HG02938 (cell line): Measurements from ENCODE around the gene SH3BP5.
"Not testable (repeated sequence)": the region's sequence is repeated elsewhere in the genome, so short reads cannot be mapped to it uniquely, and the experiment has no call there.

Source experiments
- ATAC-seq: cut with Tn5 transposase; IDR thresholded peaks from one replicate; pipeline ENCODE4 v1.9.1; 2021; ENCODE audit warnings: mild to moderate bottlenecking, moderate library complexity; ENCODE audit not compliant: unreplicated experiment

Gene SH3BP5, protein sequence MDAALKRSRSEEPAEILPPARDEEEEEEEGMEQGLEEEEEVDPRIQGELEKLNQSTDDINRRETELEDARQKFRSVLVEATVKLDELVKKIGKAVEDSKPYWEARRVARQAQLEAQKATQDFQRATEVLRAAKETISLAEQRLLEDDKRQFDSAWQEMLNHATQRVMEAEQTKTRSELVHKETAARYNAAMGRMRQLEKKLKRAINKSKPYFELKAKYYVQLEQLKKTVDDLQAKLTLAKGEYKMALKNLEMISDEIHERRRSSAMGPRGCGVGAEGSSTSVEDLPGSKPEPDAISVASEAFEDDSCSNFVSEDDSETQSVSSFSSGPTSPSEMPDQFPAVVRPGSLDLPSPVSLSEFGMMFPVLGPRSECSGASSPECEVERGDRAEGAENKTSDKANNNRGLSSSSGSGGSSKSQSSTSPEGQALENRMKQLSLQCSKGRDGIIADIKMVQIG

DNA sequence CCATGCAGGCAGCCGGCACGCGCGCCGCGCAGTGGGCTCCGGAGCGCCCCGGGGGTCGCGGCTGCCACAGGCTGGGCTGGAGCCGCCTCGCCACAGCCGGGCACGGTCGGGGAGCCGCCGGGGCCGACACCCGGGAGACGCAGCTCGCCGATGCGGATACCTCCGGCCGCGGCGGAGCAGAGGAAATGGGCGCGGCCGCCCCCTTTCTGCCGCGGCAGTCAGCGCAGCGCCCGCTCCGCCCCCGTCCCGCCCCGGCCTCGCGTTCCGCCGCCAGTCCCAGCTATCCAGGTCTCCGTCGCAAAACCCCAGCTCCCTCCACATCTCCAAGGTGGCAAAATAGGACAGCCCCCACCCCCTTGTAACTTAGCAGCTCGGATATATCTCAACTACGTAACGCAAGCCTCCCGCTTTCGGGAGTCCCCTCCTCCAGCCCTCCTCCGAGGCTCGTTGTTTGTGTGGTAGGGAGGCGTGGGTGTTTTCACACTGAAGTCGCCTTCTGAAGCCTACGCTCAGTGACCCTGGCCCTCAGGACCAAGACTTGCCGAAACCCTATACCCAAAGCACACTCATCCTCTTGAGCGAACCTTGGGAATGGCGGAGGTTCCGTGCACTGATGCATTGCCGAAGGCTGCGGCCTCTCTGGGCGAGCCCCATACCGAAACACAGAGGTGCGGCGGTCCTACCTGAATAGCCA lies at the start of gene SH3BP5:
Gene SH3BP5, minus strand, starts transcription at position 182 of the 694 bp plus-strand sequence. Its CDS starts 178 bp downstream, at position 4.
- peak; percentile 63 for ATAC-seq

GRCh38 chr3:15380980-15381890 lies 48.8 kb upstream of the SH3BP5 start:
- ATAC-seq: no peak

DNA sequence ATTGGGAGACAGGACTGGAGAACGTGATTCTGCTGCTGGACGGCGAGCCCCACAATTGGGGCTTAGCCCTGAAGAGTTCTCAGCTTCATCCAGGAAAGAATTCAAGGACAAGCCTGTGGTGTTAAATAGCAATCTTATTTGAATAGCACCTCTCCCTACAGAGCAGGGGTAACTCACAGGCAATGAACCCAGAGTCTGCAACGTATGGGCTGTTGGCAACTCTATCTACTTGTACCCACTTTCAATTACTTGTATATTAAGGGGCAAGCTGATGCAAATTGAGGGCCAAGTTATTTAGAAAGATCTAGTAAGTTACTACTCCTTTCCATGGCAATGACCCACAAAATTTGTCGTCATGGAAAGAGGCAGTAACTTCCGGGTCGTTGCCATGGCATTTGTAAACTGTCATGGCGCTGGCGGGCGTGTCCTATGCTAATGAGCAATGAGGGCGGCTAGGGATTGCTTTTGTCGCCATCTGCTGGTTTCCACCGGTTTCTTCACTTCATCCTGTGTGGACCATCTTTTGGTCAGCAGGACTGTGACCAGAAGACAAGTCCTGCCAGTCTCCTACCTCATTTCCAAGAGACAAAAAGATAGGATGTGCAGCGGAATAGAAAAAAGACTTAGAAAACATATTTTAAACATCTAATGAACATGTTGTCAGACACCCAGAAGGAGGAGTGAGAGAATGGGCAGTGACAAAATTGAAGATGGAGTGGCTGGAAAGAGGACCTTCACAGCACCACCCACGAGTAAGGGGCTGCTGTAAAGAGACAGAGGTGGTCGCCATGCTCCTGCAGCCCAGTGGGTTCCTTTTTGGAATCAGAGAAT lies 45.8 kb upstream of the SH3BP5 start:
- ATAC-seq: peak; percentile 90

- no peak for ATAC-seq
These were observed 43.1 kb upstream of the SH3BP5 start for GRCh38 chr3:15375461-15376000.

DNA sequence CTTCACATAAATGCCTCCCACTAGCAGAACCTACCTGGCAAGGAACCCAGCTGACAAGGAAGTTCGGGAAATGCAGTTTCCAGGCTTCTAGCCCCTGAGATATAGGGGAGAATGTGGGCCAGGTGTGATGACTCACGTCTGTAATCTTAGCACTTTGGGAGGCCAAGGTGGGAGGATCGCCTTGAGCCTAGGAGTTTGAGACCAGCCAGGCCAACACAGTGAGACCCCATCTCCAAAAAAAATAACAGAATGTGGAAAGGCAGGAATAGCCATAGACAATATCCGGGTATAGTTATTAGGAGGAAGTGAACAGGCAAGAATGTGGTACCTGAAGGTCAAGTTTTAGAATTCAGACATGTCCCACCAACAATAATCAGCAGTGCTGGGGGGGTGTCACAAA lies 40.5 kb upstream of the SH3BP5 start:
- ATAC-seq: no peak

GRCh38 chr3:15368561-15369135 lies 36.3 kb upstream of the SH3BP5 start:
- ATAC-seq: no peak

- ATAC-seq: no peak
These were observed 34.7 kb upstream of the SH3BP5 start for GRCh38 chr3:15367059-15367458.

- not testable (repeated sequence) for ATAC-seq
These were observed 31.7 kb upstream of the SH3BP5 start for GRCh38 chr3:15364078-15364477.

- ATAC-seq: peak; percentile 68
These were observed 29.3 kb upstream of the SH3BP5 start for GRCh38 chr3:15361494-15362214.

GRCh38 chr3:15360788-15361493 lies 28.6 kb upstream of the SH3BP5 start:
- ATAC-seq: no peak

GRCh38 chr3:15359677-15360397 lies 27.5 kb upstream of the SH3BP5 start:
- no peak for ATAC-seq

DNA sequence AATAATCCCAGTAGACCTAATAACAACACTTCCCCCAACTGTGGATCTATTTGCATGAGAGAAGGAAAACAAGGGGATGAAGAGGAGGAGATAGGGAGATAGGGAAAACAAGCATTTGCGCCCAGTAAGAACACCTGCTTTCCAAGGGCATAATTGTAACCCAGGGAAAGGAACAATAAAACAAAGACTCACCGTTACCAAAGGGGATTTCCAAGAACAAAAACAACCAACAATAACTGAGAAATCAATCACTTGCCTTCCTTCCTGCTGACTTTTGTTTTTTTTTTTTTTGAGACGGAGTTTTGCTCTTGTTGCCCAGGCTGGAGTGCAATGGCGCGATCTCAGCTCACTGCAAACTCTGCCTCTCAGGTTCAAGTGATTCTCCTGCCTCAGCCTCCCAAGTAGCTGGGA lies 24.3 kb upstream of the SH3BP5 start:
- ATAC-seq: not testable (repeated sequence)

DNA sequence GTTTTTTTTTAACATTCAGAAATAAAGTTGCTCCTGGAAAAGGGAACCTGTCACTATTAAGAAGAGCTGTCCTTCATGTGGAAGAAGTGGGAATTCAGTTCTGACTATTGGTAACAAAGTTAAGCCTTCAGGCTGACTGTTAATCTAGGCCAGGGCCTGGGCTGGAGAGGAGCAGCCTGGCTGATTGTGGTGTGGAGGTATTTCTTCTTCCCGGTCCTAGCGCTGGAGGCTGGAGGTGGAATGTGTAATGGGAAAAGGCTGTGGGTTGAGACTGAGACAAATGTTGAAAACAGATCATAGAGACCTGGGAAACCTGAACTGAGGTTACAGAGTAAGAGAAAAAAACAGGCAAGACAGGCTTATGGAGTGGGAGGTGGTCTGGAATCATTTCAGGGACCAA lies 23.8 kb upstream of the SH3BP5 start:
- no peak for ATAC-seq

DNA sequence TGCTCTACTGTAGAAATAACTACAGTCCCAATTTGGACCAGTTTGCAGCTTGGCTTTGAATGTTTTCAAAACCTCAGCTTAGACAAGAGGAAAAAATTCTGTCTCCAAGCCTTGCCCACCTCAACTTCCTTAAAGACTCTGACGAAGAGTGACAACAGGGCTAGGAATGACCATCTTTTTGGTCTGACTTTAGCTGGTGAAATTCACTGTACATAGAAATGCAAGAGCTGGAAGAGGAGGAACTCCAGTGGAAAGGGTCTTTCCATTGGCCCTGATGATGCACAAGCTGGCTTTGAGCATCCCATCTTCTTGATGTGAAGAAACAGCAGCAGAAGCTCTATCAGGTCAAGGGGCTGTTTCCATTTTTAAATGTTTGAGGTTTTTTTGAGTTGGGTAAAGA lies 22.7 kb upstream of the SH3BP5 start:
- no peak for ATAC-seq

DNA sequence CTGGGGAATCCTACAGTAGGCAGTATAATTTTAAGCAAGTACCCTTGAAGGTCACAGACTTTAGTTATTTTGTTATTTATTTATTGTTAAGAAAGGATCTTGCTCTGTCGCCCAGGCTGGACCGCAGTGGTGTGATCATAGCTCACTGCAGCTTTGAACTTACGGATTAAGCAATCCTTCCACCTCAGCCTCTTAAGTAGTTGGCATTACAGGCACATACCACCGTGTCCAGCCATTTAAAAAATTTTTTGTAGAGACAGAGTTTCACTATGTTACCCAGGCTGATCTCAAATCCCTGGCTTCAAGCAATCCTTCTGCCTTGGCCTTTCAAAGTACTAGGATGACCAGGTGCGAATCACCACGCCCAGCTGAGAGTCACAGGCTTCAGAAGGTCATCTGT lies 22.1 kb upstream of the SH3BP5 start:
- no peak for ATAC-seq

DNA sequence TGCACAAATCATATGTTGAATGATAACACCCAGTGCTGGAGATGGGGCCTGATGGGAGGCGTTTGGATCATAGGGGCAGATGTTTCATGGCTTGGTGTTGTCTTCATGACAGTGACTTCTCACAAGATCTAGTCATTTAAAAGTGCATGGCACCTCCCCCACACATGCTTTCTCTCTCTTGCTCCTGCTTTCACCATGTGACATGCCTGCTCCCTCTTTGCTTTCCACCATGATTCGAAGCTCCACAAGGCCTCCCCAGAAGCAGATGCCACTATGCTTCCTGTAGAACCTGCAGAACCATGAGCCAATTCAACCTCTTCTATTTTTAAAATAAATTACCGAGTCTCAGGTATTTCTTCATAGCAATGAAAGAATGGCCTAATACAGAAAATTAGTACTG lies 17.8 kb upstream of the SH3BP5 start:
- no peak for ATAC-seq

- ATAC-seq: not testable (repeated sequence)
These were observed 17.1 kb upstream of the SH3BP5 start for GRCh38 chr3:15349438-15349837.

- no peak for ATAC-seq
These were observed 15.9 kb upstream of the SH3BP5 start for GRCh38 chr3:15348246-15348645.
